Endothelial cell of umbilical vein (primary cell): ENCODE measurements around the gene EEIG1. TPM values are rescaled to one million over a fixed set of nuclear protein-coding genes. Genes with fewer than 3 reads are reported as not detected.

ENCODE experiments used
- BruUV-seq: library from RNA; stranded (reverse); fragments of 400-500 nt; replicated peaks from 2 replicates; lab custom pipeline; 2021; lab: Mats Ljungman, UMichigan
- CTCF ChIA-PET: fragments of 300-600, 350-600 bp; sonication (Branson Sonifier 250); formaldehyde crosslinking; loops from one replicate; lab custom pipeline; 2021; ENCODE audit warnings: antibody characterized with exemption, inconsistent platforms; lab: Charles Lee
- POLR2A ChIA-PET: fragments of 300-600, 350-600 bp; sonication (Branson Sonifier 250); formaldehyde crosslinking; loops from one replicate; lab custom pipeline; 2021; ENCODE audit warnings: antibody characterized with exemption, inconsistent platforms; lab: Charles Lee
- DNase-seq: peaks from one replicate; pipeline ENCODE4 v3.0.0-alpha.2; 2011; ENCODE audit warnings: low read depth, low spot score
- FAIRE-seq: peaks from 2 replicates; lab custom pipeline; 2011; peaks lifted over from hg19 to GRCh38; lab: Jason Lieb, UNC
- H2AFZ ChIP-seq: 2 replicates; pipeline ENCODE4 v1.6.0; 2012; ENCODE audit warnings: low read depth, low read length, control low read depth, inconsistent platforms
- H3K27ac ChIP-seq: 2 replicates; pipeline ENCODE4 v1.5.1; 2011; ENCODE audit warnings: low read depth, mild to moderate bottlenecking, control low read depth, low read length, moderate library complexity; ENCODE audit not compliant: insufficient read depth
- H3K27me3 ChIP-seq, 2 experiments: 2 replicates each; pipeline versions ENCODE4 v1.6.0 to v1.6.1; 2011; ENCODE audit warnings: low read length in 2 of 2, mixed read lengths in 1 of 2; ENCODE audit not compliant: control insufficient read depth in 2 of 2, insufficient read depth in 2 of 2
- H3K36me3 ChIP-seq, 2 experiments: 2 replicates in 1 of 2; 3 replicates in 1 of 2; pipeline ENCODE4 v1.5.1; 2011; ENCODE audit warnings: low read length in 2 of 2, mild to moderate bottlenecking in 1 of 2, moderate library complexity in 1 of 2; ENCODE audit not compliant: control insufficient read depth in 2 of 2, insufficient read depth in 2 of 2; ENCODE audit errors: extremely low read depth in 1 of 2
- H3K4me1 ChIP-seq: 3 replicates; pipeline ENCODE4 v1.5.1; 2011; ENCODE audit warnings: mild to moderate bottlenecking, low read length; ENCODE audit not compliant: control insufficient read depth, insufficient read depth; ENCODE audit errors: extremely low read depth
- H3K4me2 ChIP-seq: 2 replicates; pipeline ENCODE4 v1.6.1; 2011; ENCODE audit warnings: low read length, control low read depth, mixed read lengths; ENCODE audit not compliant: insufficient read depth
- H3K4me3 ChIP-seq, 3 experiments: fragments of 200-600 bp in 1 of 3; sonication (generic), shearing (Covaris generic) in 1 of 3; replicated peaks in 1 of 3; 2 replicates each; pipeline ENCODE4 v1.5.1; 2011 to 2016; ENCODE audit warnings: control low read depth in 3 of 3, low read length in 3 of 3, mild to moderate bottlenecking in 2 of 3, inconsistent platforms in 1 of 3, low read depth in 1 of 3, moderate library complexity in 1 of 3; ENCODE audit not compliant: insufficient read depth in 1 of 3
- H3K79me2 ChIP-seq: 2 replicates; pipeline ENCODE4 v1.6.0; 2012; ENCODE audit warnings: low read length, inconsistent platforms; ENCODE audit not compliant: control insufficient read depth, insufficient read depth
- H3K9ac ChIP-seq: replicated peaks from 2 replicates; pipeline ENCODE3; 2011; ENCODE audit warnings: low read length, control low read depth; ENCODE audit not compliant: insufficient read depth; ENCODE audit errors: extremely low read depth
- H3K9me1 ChIP-seq: replicated peaks from 3 replicates; pipeline ENCODE4 v1.6.0; 2011; ENCODE audit warnings: mild to moderate bottlenecking, low read length; ENCODE audit not compliant: control insufficient read depth, insufficient read depth; ENCODE audit errors: extremely low read depth
- H3K9me3 ChIP-seq: replicated peaks from 2 replicates; pipeline ENCODE4 v1.5.1; 2012; ENCODE audit warnings: low read length, inconsistent platforms; ENCODE audit not compliant: control insufficient read depth, insufficient read depth
- H4K20me1 ChIP-seq: replicated peaks from 2 replicates; pipeline ENCODE3; 2011; ENCODE audit warnings: mild to moderate bottlenecking, low read length; ENCODE audit not compliant: control insufficient read depth, insufficient read depth; ENCODE audit errors: extremely low read depth
- EZH2 ChIP-seq: IDR thresholded peaks from 2 replicates; pipeline ENCODE4 v1.6.1; 2012; ENCODE audit warnings: borderline replicate concordance, low read depth, mild to moderate bottlenecking, moderate library complexity, low read length, inconsistent platforms; ENCODE audit not compliant: severe bottlenecking
- FOS ChIP-seq: IDR thresholded peaks from 2 replicates; pipeline ENCODE4 v1.6.1; 2011; ENCODE audit warnings: mild to moderate bottlenecking, low read length, moderate library complexity, borderline replicate concordance; ENCODE audit not compliant: insufficient read depth
- GATA2 ChIP-seq: IDR thresholded peaks from 2 replicates; pipeline ENCODE4 v1.7.0; 2011; ENCODE audit warnings: low read depth, mild to moderate bottlenecking, moderate library complexity, mixed read lengths, low read length; ENCODE audit not compliant: insufficient read length, insufficient read depth
- JUN ChIP-seq: IDR thresholded peaks from 2 replicates; pipeline ENCODE4 v1.6.1; 2011; ENCODE audit warnings: borderline replicate concordance, low read depth; ENCODE audit not compliant: insufficient read length, insufficient read depth
- MYC ChIP-seq: IDR thresholded peaks from one replicate; pipeline ENCODE4 v1.6.1; 2011; ENCODE audit warnings: mild to moderate bottlenecking, low read depth, low read length
- POLR2A ChIP-seq: IDR thresholded peaks from 2 replicates; pipeline ENCODE4 v1.6.1; 2012; ENCODE audit warnings: low read depth, mild to moderate bottlenecking, control low read depth, low read length
- POLR2AphosphoS5 ChIP-seq: IDR thresholded peaks from 2 replicates; pipeline ENCODE4 v1.6.1; 2012; ENCODE audit warnings: low read depth, mild to moderate bottlenecking, control low read depth, low read length, moderate library complexity; ENCODE audit not compliant: insufficient read depth
- dilution Hi-C: fragments of 300-500 bp; cut with MboI; formaldehyde crosslinking; loops from one replicate; pipeline ENCODE4 v1.15.0; 2019; ENCODE audit warnings: low sequenced_read_pairs; ENCODE audit not compliant: extremely low pct_ligation_motif_present
- intact Hi-C: fragments of 100-400 bp; cut with micrococcal nuclease; formaldehyde crosslinking; loops from one replicate; pipeline ENCODE4 v1.10.0; 2022
- polyA plus RNA-seq, 4 experiments: library from polyadenylated mRNA; depleted of rRNA in 3 of 4; stranded (reverse) in 3 of 4; unstranded in 1 of 4; fragments of >200 nt; gene quantifications; 2 replicates each; pipeline versions ENCODE4 v1.2.1 to v1.2.3, GENCODE V29; 2011 to 2012; ENCODE audit warnings: missing spikeins in 1 of 4
- total RNA-seq: library from RNA; stranded (reverse); gene quantifications from 2 replicates; pipeline ENCODE4 v1.2.3, GENCODE V29; 2021
- TF ChIP-seq, protein P1 (sequence below): IDR thresholded peaks from 2 replicates; pipeline ENCODE4 v1.6.1; 2011; ENCODE audit not compliant: insufficient read depth, insufficient read length
- TF ChIP-seq, protein P2 (sequence below), 2 donors: IDR thresholded peaks; 1 replicate in 1 of 2; 2 replicates in 1 of 2; pipeline ENCODE4 v1.5.1; 2011; ENCODE audit warnings: low read length in 2 of 2, mild to moderate bottlenecking in 2 of 2, moderate library complexity in 2 of 2, control low read depth in 1 of 2, inconsistent platforms in 1 of 2, low read depth in 1 of 2; ENCODE audit not compliant: insufficient read depth in 1 of 2; ENCODE audit errors: extremely low read depth in 1 of 2

Gene EEIG1
- total and polyA plus RNA-seq, 2 donors (not counting 3 experiments of a cell fraction or from before 2014, with no cell fraction given) = 8.4 to 19.0 TPM

- dilution Hi-C loops (no loop called here), intact Hi-C loops (no loop called here)
- no peak overlapping the region for H3K9ac ChIP-seq
- peaks cover 11% of the 10 kb centered on the region for H3K4me1 ChIP-seq
- peaks cover 4% of the 10 kb centered on the region for H3K79me2 ChIP-seq
- H3K36me3 ChIP-seq = no peaks in the 10 kb centered on the region
- H2AFZ ChIP-seq = no peak overlapping the region
- CTCF ChIA-PET = interaction anchor here (0.8 kb wide), 1 partner anchor 27 kb away, joined by 3 read pairs; no protein-coding TSS in a partner anchor
- no peak overlapping the region for H3K27ac ChIP-seq
- H3K9me3 ChIP-seq = no peaks in the 10 kb centered on the region
- H4K20me1 ChIP-seq = no peaks in the 10 kb centered on the region
- no peaks in the 10 kb centered on the region for H3K27me3 ChIP-seq
- H3K9me1 ChIP-seq = no peaks in the 10 kb centered on the region
- FAIRE-seq (no peak), DNase-seq (no peak)
- TF ChIP-seq MYC = no peak
- TF ChIP-seq FOS = no peak
- no peak for TF ChIP-seq POLR2AphosphoS5
- no peak for TF ChIP-seq GATA2
- TF ChIP-seq, protein P1, sequence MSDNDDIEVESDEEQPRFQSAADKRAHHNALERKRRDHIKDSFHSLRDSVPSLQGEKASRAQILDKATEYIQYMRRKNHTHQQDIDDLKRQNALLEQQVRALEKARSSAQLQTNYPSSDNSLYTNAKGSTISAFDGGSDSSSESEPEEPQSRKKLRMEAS = no peak
- TF ChIP-seq JUN = no peak
- no peak for TF ChIP-seq EZH2
- TF ChIP-seq, protein P2, sequence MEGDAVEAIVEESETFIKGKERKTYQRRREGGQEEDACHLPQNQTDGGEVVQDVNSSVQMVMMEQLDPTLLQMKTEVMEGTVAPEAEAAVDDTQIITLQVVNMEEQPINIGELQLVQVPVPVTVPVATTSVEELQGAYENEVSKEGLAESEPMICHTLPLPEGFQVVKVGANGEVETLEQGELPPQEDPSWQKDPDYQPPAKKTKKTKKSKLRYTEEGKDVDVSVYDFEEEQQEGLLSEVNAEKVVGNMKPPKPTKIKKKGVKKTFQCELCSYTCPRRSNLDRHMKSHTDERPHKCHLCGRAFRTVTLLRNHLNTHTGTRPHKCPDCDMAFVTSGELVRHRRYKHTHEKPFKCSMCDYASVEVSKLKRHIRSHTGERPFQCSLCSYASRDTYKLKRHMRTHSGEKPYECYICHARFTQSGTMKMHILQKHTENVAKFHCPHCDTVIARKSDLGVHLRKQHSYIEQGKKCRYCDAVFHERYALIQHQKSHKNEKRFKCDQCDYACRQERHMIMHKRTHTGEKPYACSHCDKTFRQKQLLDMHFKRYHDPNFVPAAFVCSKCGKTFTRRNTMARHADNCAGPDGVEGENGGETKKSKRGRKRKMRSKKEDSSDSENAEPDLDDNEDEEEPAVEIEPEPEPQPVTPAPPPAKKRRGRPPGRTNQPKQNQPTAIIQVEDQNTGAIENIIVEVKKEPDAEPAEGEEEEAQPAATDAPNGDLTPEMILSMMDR (IDR thresholded peaks at IDR 0.05; ENCODE audit: extremely low read depth in 1 of 2, insufficient read depth in 1 of 2, low read depth in 1 of 2, low read length in 2 of 2) = no peak
- TF ChIP-seq POLR2A = no peak
- no TSS peak for BruUV-seq
- H3K4me2 ChIP-seq = no peak overlapping the region
- H3K4me3 ChIP-seq = no peak overlapping the region
- POLR2A ChIA-PET = no interaction called here
Observed at GRCh38 chr9:127970401-127971313, 10.1 kb downstream of the EEIG1 start.
